OCI-LY1 (cell line): Measurements from ENCODE around the gene ZNF366.

Experiments
- H2AFZ ChIP-seq: fragments of 200-600 bp; sonication (generic), shearing (Covaris generic); 2 replicates; pipeline ENCODE4 v1.6.0; 2014; ENCODE audit warnings: antibody characterized with exemption, mild to moderate bottlenecking, low read length
- H3F3A ChIP-seq: fragments of 200-600 bp; sonication (generic), shearing (Covaris generic); 2 replicates; pipeline ENCODE4 v1.6.0; 2014; ENCODE audit warnings: mild to moderate bottlenecking, antibody characterized with exemption, low read length, moderate library complexity; ENCODE audit not compliant: insufficient read depth
- H3K27ac ChIP-seq: fragments of 200-600 bp; sonication (generic); 2 replicates; pipeline ENCODE4 v1.5.1; 2014; ENCODE audit warnings: low read length, mixed run types, mild to moderate bottlenecking, low read depth; ENCODE audit not compliant: poor library complexity, severe bottlenecking
- H3K27me3 ChIP-seq: fragments of 200-600 bp; sonication (generic); 2 replicates; pipeline ENCODE4 v1.6.0; 2014; ENCODE audit warnings: antibody characterized with exemption, mild to moderate bottlenecking, low read length, moderate library complexity; ENCODE audit not compliant: insufficient read depth
- H3K36me3 ChIP-seq: fragments of 200-600 bp; sonication (generic); 2 replicates; pipeline ENCODE4 v1.6.1; 2014; ENCODE audit warnings: mild to moderate bottlenecking, antibody characterized with exemption, low read length, moderate library complexity, mixed read lengths; ENCODE audit not compliant: insufficient read depth
- H3K4me1 ChIP-seq: fragments of 200-600 bp; sonication (generic); 2 replicates; pipeline ENCODE4 v1.5.1; 2014; ENCODE audit warnings: mild to moderate bottlenecking, low read length, moderate library complexity; ENCODE audit not compliant: insufficient read depth, severe bottlenecking
- H3K4me2 ChIP-seq: fragments of 200-600 bp; sonication (generic), shearing (Covaris generic); 2 replicates; pipeline ENCODE4 v1.6.1; 2014; ENCODE audit warnings: low read length
- H3K4me3 ChIP-seq: fragments of 200-600 bp; sonication (generic); 2 replicates; pipeline ENCODE4 v1.5.1; 2014; ENCODE audit warnings: low read length, low read depth, mild to moderate bottlenecking, mixed read lengths; ENCODE audit not compliant: poor library complexity, severe bottlenecking
- H3K79me2 ChIP-seq: fragments of 200-600 bp; shearing (Covaris generic); 2 replicates; pipeline ENCODE4 v1.6.1; 2016; ENCODE audit warnings: mixed run types, low read length, mixed read lengths; ENCODE audit not compliant: insufficient read depth
- H3K9ac ChIP-seq: fragments of 200-600 bp; sonication (generic), shearing (Covaris generic); 2 replicates; pipeline ENCODE4 v1.6.1; 2014; ENCODE audit warnings: mild to moderate bottlenecking, low read length, mixed read lengths
- H3K9me2 ChIP-seq: fragments of 200-600 bp; sonication (generic), shearing (Covaris generic); 2 replicates; pipeline ENCODE4 v1.6.1; 2014; ENCODE audit warnings: low read depth, mild to moderate bottlenecking, low read length, mixed read lengths
- H3K9me3 ChIP-seq: fragments of 200-600 bp; shearing (Covaris generic); 2 replicates; pipeline ENCODE4 v1.6.1; 2014; ENCODE audit warnings: low read length, mixed read lengths
- H4K20me1 ChIP-seq: fragments of 200-600 bp; sonication (generic), shearing (Covaris generic); 2 replicates; pipeline ENCODE4 v1.6.0; 2016; ENCODE audit warnings: mild to moderate bottlenecking, low read length; ENCODE audit not compliant: insufficient read depth
- EZH2 ChIP-seq: fragments of 200-600 bp; sonication (generic), shearing (Covaris generic); IDR thresholded peaks from 2 replicates; pipeline ENCODE4 v1.8.0; 2017; ENCODE audit warnings: borderline replicate concordance, mixed run types, mild to moderate bottlenecking, antibody characterized with exemption, low read length, moderate library complexity, mixed read lengths
- TF ChIP-seq, protein P1 (sequence below): fragments of 200-600 bp; sonication (generic), shearing (Covaris generic); IDR thresholded peaks from 2 replicates; pipeline ENCODE4 v1.5.1; 2017; ENCODE audit warnings: mild to moderate bottlenecking, antibody characterized with exemption, low read length, moderate library complexity, mixed read lengths

The ZNF366 gene

DNA sequence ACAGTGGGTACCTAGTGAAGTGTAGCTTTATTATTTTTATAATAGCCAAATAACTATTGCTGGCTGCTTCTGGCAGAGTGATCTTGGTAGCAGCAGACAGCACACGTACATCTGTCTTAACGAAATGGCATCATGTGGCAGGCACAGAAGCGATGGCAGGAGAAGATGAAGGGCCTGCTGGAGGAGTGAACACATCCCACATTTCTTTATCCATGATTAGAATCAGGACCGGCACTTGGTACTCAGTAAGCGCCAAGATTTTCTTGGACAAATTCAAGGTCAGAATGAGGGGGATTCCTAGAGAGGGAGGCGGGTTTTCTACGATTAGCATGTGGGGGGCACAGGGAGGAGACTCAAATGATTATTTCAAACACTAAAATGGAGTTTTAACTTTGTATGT, 23.0 kb upstream of the ZNF366 start:
- TF ChIP-seq, protein P1, sequence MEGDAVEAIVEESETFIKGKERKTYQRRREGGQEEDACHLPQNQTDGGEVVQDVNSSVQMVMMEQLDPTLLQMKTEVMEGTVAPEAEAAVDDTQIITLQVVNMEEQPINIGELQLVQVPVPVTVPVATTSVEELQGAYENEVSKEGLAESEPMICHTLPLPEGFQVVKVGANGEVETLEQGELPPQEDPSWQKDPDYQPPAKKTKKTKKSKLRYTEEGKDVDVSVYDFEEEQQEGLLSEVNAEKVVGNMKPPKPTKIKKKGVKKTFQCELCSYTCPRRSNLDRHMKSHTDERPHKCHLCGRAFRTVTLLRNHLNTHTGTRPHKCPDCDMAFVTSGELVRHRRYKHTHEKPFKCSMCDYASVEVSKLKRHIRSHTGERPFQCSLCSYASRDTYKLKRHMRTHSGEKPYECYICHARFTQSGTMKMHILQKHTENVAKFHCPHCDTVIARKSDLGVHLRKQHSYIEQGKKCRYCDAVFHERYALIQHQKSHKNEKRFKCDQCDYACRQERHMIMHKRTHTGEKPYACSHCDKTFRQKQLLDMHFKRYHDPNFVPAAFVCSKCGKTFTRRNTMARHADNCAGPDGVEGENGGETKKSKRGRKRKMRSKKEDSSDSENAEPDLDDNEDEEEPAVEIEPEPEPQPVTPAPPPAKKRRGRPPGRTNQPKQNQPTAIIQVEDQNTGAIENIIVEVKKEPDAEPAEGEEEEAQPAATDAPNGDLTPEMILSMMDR = no peak
- TF ChIP-seq EZH2 = no peak
- Histone ChIP-seq H3K27ac (no peak overlapping the region), H2AFZ (no peak overlapping the region), H3K4me2 (no peak overlapping the region), H3K9me3 (no peaks in the 10 kb centered on the region), H3F3A (no peaks in the 10 kb centered on the region), H3K4me1 (no peaks in the 10 kb centered on the region), H3K9me2 (no peaks in the 10 kb centered on the region), H3K79me2 (no peaks in the 10 kb centered on the region), H3K9ac (no peak overlapping the region), H4K20me1 (no peaks in the 10 kb centered on the region), H3K27me3 (no peaks in the 10 kb centered on the region; the same call in 1 of the 2 replicates), H3K36me3 (no peaks in the 10 kb centered on the region), H3K4me3 (no peak overlapping the region)

DNA sequence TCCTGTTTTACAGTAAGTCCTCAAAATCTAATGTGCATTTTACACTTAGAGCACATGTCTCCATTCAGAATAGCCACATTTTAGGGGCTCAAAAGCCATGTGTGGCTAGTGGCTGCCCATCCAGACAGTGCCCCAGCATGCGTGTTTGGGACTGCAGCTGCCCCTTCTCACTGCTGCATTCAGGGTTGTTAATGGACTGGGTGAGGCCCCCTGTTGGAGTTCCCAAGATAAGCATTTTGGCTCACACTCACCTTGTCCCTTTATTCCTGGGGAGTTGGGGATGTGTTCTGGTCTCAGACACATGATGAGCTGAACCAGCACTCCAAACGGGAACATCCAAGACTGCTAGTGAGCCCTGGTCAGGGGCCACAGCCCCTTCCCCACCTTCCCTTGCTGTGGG, 22.2 kb upstream of the ZNF366 start:
- no peak for TF ChIP-seq EZH2
- TF ChIP-seq, protein P1 = no peak
- no peaks in the 10 kb centered on the region for H3F3A ChIP-seq
- no peaks in the 10 kb centered on the region for H3K4me1 ChIP-seq
- H3K9me2 ChIP-seq = no peaks in the 10 kb centered on the region
- H4K20me1 ChIP-seq = no peaks in the 10 kb centered on the region
- H3K27ac ChIP-seq = no peak overlapping the region
- no peak overlapping the region for H3K9ac ChIP-seq
- H3K4me3 ChIP-seq = no peak overlapping the region
- no peaks in the 10 kb centered on the region for H3K36me3 ChIP-seq
- no peaks in the 10 kb centered on the region for H3K9me3 ChIP-seq
- no peaks in the 10 kb centered on the region; the same call in 1 of the 2 replicates for H3K27me3 ChIP-seq
- H3K79me2 ChIP-seq = no peaks in the 10 kb centered on the region
- H2AFZ ChIP-seq = no peak overlapping the region
- no peak overlapping the region for H3K4me2 ChIP-seq

DNA sequence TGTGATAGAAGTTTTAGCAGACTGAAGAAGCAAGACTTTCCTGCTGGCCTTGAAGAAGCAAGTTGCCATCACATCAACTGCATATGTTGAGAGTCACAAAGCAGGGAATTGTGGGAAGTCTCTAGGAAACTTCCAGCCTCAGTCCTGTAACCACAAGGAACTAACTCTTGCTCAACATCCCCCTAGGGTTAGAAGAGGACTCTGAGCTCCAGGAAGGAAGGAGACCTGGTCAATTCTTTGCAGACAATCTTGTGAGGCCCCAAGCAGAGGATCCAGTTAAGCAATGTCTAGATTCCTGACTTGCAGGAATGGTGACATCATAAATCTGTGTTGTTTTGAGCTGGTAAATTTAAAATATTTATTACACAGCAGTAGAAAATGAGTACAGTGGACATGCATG, 18.6 kb upstream of the ZNF366 start:
- H2AFZ ChIP-seq = no peak overlapping the region
- no peaks in the 10 kb centered on the region for H3F3A ChIP-seq
- H3K4me2 ChIP-seq = no peak overlapping the region
- H3K9me3 ChIP-seq = peaks cover 8% of the 10 kb centered on the region
- H3K9me2 ChIP-seq = no peaks in the 10 kb centered on the region
- no peaks in the 10 kb centered on the region for H3K4me1 ChIP-seq
- TF ChIP-seq EZH2 = no peak
- TF ChIP-seq, protein P1 = no peak
- H3K36me3 ChIP-seq = no peaks in the 10 kb centered on the region; the same call in 1 of the 2 replicates
- H3K27ac ChIP-seq = no peak overlapping the region
- no peaks in the 10 kb centered on the region for H3K79me2 ChIP-seq
- no peaks in the 10 kb centered on the region; the same call in 1 of the 2 replicates for H3K27me3 ChIP-seq
- H4K20me1 ChIP-seq = no peaks in the 10 kb centered on the region
- H3K9ac ChIP-seq = no peak overlapping the region
- no peak overlapping the region for H3K4me3 ChIP-seq
